ENCODE measurements around the gene RAB32.

The RAB32 gene

GRCh38 chr6:146515212-146515611 lies 28.4 kb upstream of the RAB32 start:
- Histone ChIP-seq H3K36me3 (ENCODE audit: control insufficient read depth in 2 of 2, insufficient read depth in 1 of 2, low read length in 2 of 2) (no peaks in the 10 kb centered on the region), H3K4me3 (ENCODE audit: low read depth, low read length) (no peak overlapping the region), H3K9me3 (ENCODE audit: control insufficient read depth, insufficient read depth, low read depth, low read length) (no peaks in the 10 kb centered on the region), H3K27ac (ENCODE audit: extremely low read depth, low read depth, low read length) (no peak overlapping the region), H3K4me1 (ENCODE audit: control insufficient read depth, insufficient read depth, low read length) (no peaks in the 10 kb centered on the region)
- TF ChIP-seq ZBTB21 (tag by site-specific recombination; IDR thresholded peaks at IDR 0.05) (no peak), PRDM10 (tag by site-specific recombination; IDR thresholded peaks at IDR 0.05) (no peak), ZNF416 (tag by site-specific recombination; IDR thresholded peaks at IDR 0.05) (no peak), ZFHX2 (tag by site-specific recombination; conservative IDR thresholded peaks at IDR 0.05) (no peak), ZNF202 (tag by site-specific recombination; IDR thresholded peaks at IDR 0.05; ENCODE audit: borderline replicate concordance) (no peak), ZFP3 (tag by site-specific recombination; IDR thresholded peaks at IDR 0.05; ENCODE audit: low read depth) (no peak), ZNF560 (tag by site-specific recombination; IDR thresholded peaks at IDR 0.05; ENCODE audit: borderline replicate concordance) (no peak), TSHZ1 (tag by site-specific recombination; IDR thresholded peaks at IDR 0.05; ENCODE audit: borderline replicate concordance) (no peak), WT1 (tag by site-specific recombination; IDR thresholded peaks at IDR 0.05) (no peak), KLF17 (tag by site-specific recombination; IDR thresholded peaks at IDR 0.05) (no peak), ZNF488 (tag by site-specific recombination; IDR thresholded peaks at IDR 0.05) (no peak), ZNF768 (tag by site-specific recombination; IDR thresholded peaks at IDR 0.05) (no peak), BCL11A (tag by site-specific recombination; IDR thresholded peaks at IDR 0.05; ENCODE audit: low read depth) (no peak), ZNF354C (tag by site-specific recombination; IDR thresholded peaks at IDR 0.05; ENCODE audit: borderline replicate concordance, low read depth) (no peak), ZBTB17 (tag by site-specific recombination; IDR thresholded peaks at IDR 0.05) (no peak), ZNF138 (tag by site-specific recombination; IDR thresholded peaks at IDR 0.05; ENCODE audit: borderline replicate concordance) (no peak), ATF2 (tag by site-specific recombination; IDR thresholded peaks at IDR 0.05; ENCODE audit: low read depth) (no peak), ZNF23 (tag by site-specific recombination; IDR thresholded peaks at IDR 0.05; ENCODE audit: borderline replicate concordance) (no peak), ZNF274 (IDR thresholded peaks at IDR 0.05; ENCODE audit: low read length) (no peak), ZNF274 (tag by site-specific recombination; IDR thresholded peaks at IDR 0.05; ENCODE audit: borderline replicate concordance) (no peak), ZNF670 (tag by site-specific recombination; IDR thresholded peaks at IDR 0.05; ENCODE audit: low read depth) (no peak)
- CTCF ChIA-PET, result no interaction called here
- POLR2A ChIA-PET, result no interaction called here

Measured in HEK293 (cell line).